ENCODE measurements around the gene RAB11FIP4. TPM values are rescaled to one million over a fixed set of nuclear protein-coding genes. Genes with fewer than 3 reads are reported as not detected.

The RAB11FIP4 gene
- total and polyA plus RNA-seq, 2 experiments from 2014 or later, result 0.22 to 0.40 TPM

GRCh38 chr17:31404028-31404949, 12.8 kb downstream of the RAB11FIP4 start:
- no peaks in the 10 kb centered on the region for H3F3A ChIP-seq (ENCODE audit: insufficient read depth)
- no peaks in the 10 kb centered on the region for H3K9me3 ChIP-seq (ENCODE audit: low read depth)
- TF ChIP-seq EZH2 (IDR thresholded peaks at IDR 0.05; ENCODE audit: insufficient read depth, poor library complexity, severe bottlenecking) (no peak), EZH2phosphoT487 (IDR thresholded peaks at IDR 0.05; ENCODE audit: insufficient read depth, low read depth) (no peak)
- no peaks in the 10 kb centered on the region for H3K79me2 ChIP-seq (ENCODE audit: insufficient read depth)
- H3K9me2 ChIP-seq (ENCODE audit: insufficient read depth), result no peaks in the 10 kb centered on the region
- no peak overlapping the region for H3K4me3 ChIP-seq
- WGBS, 2 experiments (ENCODE audit: low coverage in 1 of 2, low lambda C conversion rate in 2 of 2, missing lambda C conversion rate in 2 of 2), result 75 to 76% methylated on average over 19 of the region's 19 CpGs
- DNase-seq, result no peak
- H3K36me3 ChIP-seq (ENCODE audit: low read depth), result no peaks in the 10 kb centered on the region
- no peaks in the 10 kb centered on the region; the same call in none of the 2 replicates for H3K27me3 ChIP-seq (replicated peaks; ENCODE audit: insufficient read depth)
- H3K4me1 ChIP-seq (ENCODE audit: insufficient read depth), result no peaks in the 10 kb centered on the region
- H3K27ac ChIP-seq, result no peak overlapping the region
- no peak overlapping the region for H3K4me2 ChIP-seq (ENCODE audit: unreplicated experiment)
- H2AFZ ChIP-seq, result no peak overlapping the region
- in situ Hi-C loops (cut with MboI), result no loop called here
- no peak overlapping the region for H3K9ac ChIP-seq
- no peaks in the 10 kb centered on the region for H4K20me1 ChIP-seq (ENCODE audit: insufficient read depth)

- no peak overlapping the region for H3K4me2 ChIP-seq (ENCODE audit: unreplicated experiment)
- TF ChIP-seq EZH2phosphoT487 (IDR thresholded peaks at IDR 0.05; ENCODE audit: insufficient read depth, low read depth), result no peak
- no peak for TF ChIP-seq EZH2 (IDR thresholded peaks at IDR 0.05; ENCODE audit: insufficient read depth, poor library complexity, severe bottlenecking)
- in situ Hi-C loops (cut with MboI), result no loop called here
These were observed 14.5 kb downstream of the RAB11FIP4 start for GRCh38 chr17:31405890-31406371.

GRCh38 chr17:31408586-31408985, 17.1 kb downstream of the RAB11FIP4 start:
- Histone ChIP-seq H3K4me1 (ENCODE audit: insufficient read depth) (peaks cover 2% of the 10 kb centered on the region; the same call in 1 of the 2 replicates), H3K36me3 (ENCODE audit: low read depth) (no peaks in the 10 kb centered on the region), H3F3A (ENCODE audit: insufficient read depth) (no peaks in the 10 kb centered on the region), H3K4me2 (ENCODE audit: unreplicated experiment) (no peak overlapping the region), H3K9ac (no peak overlapping the region), H3K9me2 (ENCODE audit: insufficient read depth) (no peaks in the 10 kb centered on the region), H4K20me1 (ENCODE audit: insufficient read depth) (no peaks in the 10 kb centered on the region), H3K9me3 (ENCODE audit: low read depth) (no peaks in the 10 kb centered on the region), H3K79me2 (ENCODE audit: insufficient read depth) (no peaks in the 10 kb centered on the region), H2AFZ (no peak overlapping the region), H3K27ac (no peak overlapping the region), H3K4me3 (no peak overlapping the region), H3K27me3 (replicated peaks; ENCODE audit: insufficient read depth) (no peaks in the 10 kb centered on the region; the same call in none of the 2 replicates)
- no peak for DNase-seq
- no peak for TF ChIP-seq EZH2phosphoT487 (IDR thresholded peaks at IDR 0.05; ENCODE audit: insufficient read depth, low read depth)
- no peak for TF ChIP-seq EZH2 (IDR thresholded peaks at IDR 0.05; ENCODE audit: insufficient read depth, poor library complexity, severe bottlenecking)
- in situ Hi-C loops (cut with MboI), result no loop called here
- 58 to 63% methylated on average over 4 of the region's 4 CpGs for WGBS, 2 experiments (ENCODE audit: low coverage in 1 of 2, low lambda C conversion rate in 2 of 2, missing lambda C conversion rate in 2 of 2)

More at GRCh38 chr17:31405890-31406371, 14.5 kb downstream of the RAB11FIP4 start:
- no peaks in the 10 kb centered on the region for H3F3A ChIP-seq (ENCODE audit: insufficient read depth)
- no peaks in the 10 kb centered on the region; the same call in none of the 2 replicates for H3K27me3 ChIP-seq (replicated peaks; ENCODE audit: insufficient read depth)
- no peaks in the 10 kb centered on the region for H3K9me3 ChIP-seq (ENCODE audit: low read depth)
- no peak for DNase-seq
- H3K9me2 ChIP-seq (ENCODE audit: insufficient read depth), result no peaks in the 10 kb centered on the region
- H4K20me1 ChIP-seq (ENCODE audit: insufficient read depth), result no peaks in the 10 kb centered on the region
- no peak overlapping the region for H3K4me3 ChIP-seq
- no peaks in the 10 kb centered on the region for H3K4me1 ChIP-seq (ENCODE audit: insufficient read depth)
- H3K36me3 ChIP-seq (ENCODE audit: low read depth), result no peaks in the 10 kb centered on the region
- no peak overlapping the region for H3K27ac ChIP-seq
- 43 to 58% methylated on average over 4 to 5 of the region's 5 CpGs for WGBS, 2 experiments (ENCODE audit: low coverage in 1 of 2, low lambda C conversion rate in 2 of 2, missing lambda C conversion rate in 2 of 2)
- no peaks in the 10 kb centered on the region for H3K79me2 ChIP-seq (ENCODE audit: insufficient read depth)
- H3K9ac ChIP-seq, result no peak overlapping the region
- H2AFZ ChIP-seq, result no peak overlapping the region

- no peaks in the 10 kb centered on the region for H3F3A ChIP-seq (ENCODE audit: insufficient read depth)
- no peak overlapping the region for H2AFZ ChIP-seq
- H3K4me2 ChIP-seq (ENCODE audit: unreplicated experiment), result no peak overlapping the region
- H3K79me2 ChIP-seq (ENCODE audit: insufficient read depth), result no peaks in the 10 kb centered on the region
- H3K9me3 ChIP-seq (ENCODE audit: low read depth), result no peaks in the 10 kb centered on the region
- no peaks in the 10 kb centered on the region for H4K20me1 ChIP-seq (ENCODE audit: insufficient read depth)
- no peaks in the 10 kb centered on the region; the same call in none of the 2 replicates for H3K27me3 ChIP-seq (replicated peaks; ENCODE audit: insufficient read depth)
- H3K9ac ChIP-seq, result no peak overlapping the region
- 72% methylated on average over 11 to 13 of the region's 13 CpGs for WGBS, 2 experiments (ENCODE audit: low coverage in 1 of 2, low lambda C conversion rate in 2 of 2, missing lambda C conversion rate in 2 of 2)
- TF ChIP-seq EZH2phosphoT487 (IDR thresholded peaks at IDR 0.05; ENCODE audit: insufficient read depth, low read depth) (no peak), EZH2 (IDR thresholded peaks at IDR 0.05; ENCODE audit: insufficient read depth, poor library complexity, severe bottlenecking) (no peak)
- DNase-seq, result no peak
- in situ Hi-C loops (cut with MboI), result no loop called here
- H3K9me2 ChIP-seq (ENCODE audit: insufficient read depth), result no peaks in the 10 kb centered on the region
- no peaks in the 10 kb centered on the region for H3K36me3 ChIP-seq (ENCODE audit: low read depth)
- no peak overlapping the region for H3K27ac ChIP-seq
- peaks cover 5% of the 10 kb centered on the region; the same call in 1 of the 2 replicates for H3K4me1 ChIP-seq (ENCODE audit: insufficient read depth)
- H3K4me3 ChIP-seq, result no peak overlapping the region
These were observed 20.3 kb downstream of the RAB11FIP4 start for GRCh38 chr17:31411707-31412285.
